GM10266 (cell line): ENCODE results near the gene ZNF620.

Source experiments
- DNase-seq: peaks from one replicate; pipeline ENCODE4 v3.0.0; 2012; ENCODE audit errors: extremely low spot score
- TF ChIP-seq, protein P1 (sequence below): IDR thresholded peaks from 2 replicates; pipeline ENCODE4 v1.5.1; 2012; ENCODE audit warnings: mild to moderate bottlenecking, low read depth; ENCODE audit not compliant: control insufficient read depth, insufficient read depth; ENCODE audit errors: missing control alignments

The ZNF620 gene

GRCh38 chr3:40463579-40463978 lies 42.3 kb upstream of the ZNF620 start:
- no peak for DNase-seq
- TF ChIP-seq, protein P1, sequence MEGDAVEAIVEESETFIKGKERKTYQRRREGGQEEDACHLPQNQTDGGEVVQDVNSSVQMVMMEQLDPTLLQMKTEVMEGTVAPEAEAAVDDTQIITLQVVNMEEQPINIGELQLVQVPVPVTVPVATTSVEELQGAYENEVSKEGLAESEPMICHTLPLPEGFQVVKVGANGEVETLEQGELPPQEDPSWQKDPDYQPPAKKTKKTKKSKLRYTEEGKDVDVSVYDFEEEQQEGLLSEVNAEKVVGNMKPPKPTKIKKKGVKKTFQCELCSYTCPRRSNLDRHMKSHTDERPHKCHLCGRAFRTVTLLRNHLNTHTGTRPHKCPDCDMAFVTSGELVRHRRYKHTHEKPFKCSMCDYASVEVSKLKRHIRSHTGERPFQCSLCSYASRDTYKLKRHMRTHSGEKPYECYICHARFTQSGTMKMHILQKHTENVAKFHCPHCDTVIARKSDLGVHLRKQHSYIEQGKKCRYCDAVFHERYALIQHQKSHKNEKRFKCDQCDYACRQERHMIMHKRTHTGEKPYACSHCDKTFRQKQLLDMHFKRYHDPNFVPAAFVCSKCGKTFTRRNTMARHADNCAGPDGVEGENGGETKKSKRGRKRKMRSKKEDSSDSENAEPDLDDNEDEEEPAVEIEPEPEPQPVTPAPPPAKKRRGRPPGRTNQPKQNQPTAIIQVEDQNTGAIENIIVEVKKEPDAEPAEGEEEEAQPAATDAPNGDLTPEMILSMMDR: no peak

DNA sequence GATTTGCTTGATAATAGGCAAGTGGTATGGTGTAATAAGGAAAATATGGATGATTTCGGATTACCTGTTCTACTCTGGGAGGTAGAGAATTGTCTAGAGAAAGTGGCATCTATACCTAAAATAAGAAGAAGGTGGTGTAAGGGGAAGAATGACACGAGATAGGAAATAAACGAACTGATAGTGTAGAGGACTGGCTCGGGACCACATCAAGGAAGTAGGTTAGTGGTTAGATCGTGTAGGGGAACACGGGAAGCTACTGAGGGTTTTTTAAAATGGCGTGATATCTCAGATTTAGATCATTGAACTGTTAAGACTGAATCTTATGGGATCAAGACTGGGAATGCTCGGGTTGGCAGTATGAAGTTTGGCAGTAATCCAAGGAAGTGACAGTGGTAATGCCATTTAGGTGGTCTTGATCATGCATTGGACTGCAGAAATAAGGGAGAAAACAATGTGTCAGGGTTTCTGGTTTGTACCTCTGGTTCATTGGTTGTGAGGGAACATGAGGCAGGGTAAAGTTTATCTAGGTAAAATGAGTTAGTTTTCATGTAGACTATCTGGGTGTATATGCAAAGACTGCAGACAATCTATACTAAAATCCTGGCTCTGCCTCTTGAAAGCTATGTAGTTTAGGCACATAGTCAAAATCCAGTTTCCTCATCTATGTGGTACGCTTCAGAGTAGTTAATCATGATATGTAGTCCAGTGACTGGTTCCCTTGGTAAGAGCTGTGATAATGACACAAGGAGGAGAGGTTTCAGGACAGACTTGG lies 41.3 kb upstream of the ZNF620 start:
- DNase-seq: no peak
- TF ChIP-seq, protein P1: no peak

GRCh38 chr3:40465111-40465407 lies 40.8 kb upstream of the ZNF620 start:
- TF ChIP-seq, protein P1: no peak
- DNase-seq: no peak

- TF ChIP-seq, protein P1: no peak
- DNase-seq: no peak
Measured at GRCh38 chr3:40465456-40465855, 40.4 kb upstream of the ZNF620 start.

DNA sequence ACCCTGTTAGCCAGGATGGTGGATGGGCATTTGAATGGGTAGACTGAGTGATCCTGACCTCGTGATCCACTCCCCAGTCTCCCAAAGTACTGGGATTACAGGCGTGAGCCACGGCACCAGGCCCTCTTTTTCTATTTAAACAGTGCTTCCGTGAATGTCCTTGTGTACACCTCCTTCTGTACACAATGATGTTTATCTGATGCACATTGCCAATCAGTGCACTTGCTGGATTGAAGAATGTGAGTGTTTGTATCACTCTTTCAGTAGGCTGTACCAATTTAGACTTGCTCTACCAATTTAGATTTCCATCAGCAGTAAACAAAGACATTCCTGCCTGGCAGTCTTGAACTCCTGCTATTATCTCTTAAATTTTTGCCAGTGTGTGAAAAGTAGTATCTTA lies 37.8 kb upstream of the ZNF620 start:
- no peak for DNase-seq
- TF ChIP-seq, protein P1: no peak

DNA sequence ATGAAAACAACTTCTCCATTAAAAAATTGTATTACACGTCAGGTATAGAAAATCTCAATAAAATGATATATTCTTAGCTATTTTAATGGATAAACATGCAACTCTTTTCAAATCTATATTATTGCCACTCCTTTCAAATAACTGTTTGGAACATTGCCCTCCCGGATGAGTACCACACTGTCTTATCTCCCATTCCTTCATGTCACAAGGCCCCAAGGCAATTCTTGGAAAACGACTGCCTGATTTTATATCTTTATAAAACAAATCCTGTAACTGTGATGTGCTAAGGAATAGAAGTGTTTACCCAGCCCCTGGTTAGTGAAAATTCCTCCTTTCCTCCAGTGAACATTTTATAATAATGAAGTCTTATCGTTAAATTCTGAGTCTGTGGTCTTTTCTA lies 35.1 kb upstream of the ZNF620 start:
- no peak for DNase-seq
- TF ChIP-seq, protein P1: no peak
